COLO668 (cell line): Measurements from ENCODE around the gene ZMYND11.
A peak's percentile ranks its signal among the peaks of the same experiment; 100 is the strongest.
"Not testable (repeated sequence)": the region's sequence is repeated elsewhere in the genome, so short reads cannot be mapped to it uniquely, and the experiment has no call there.

Source experiments
- DNase-seq: peaks from one replicate; lab custom pipeline; 2025; ENCODE audit not compliant: unreplicated experiment; lab: John Stamatoyannopoulos, UW

The ZMYND11 gene

GRCh38 chr10:132946-133898 lies 2.0 kb upstream of the ZMYND11 start:
- DNase-seq: no peak

- peak; percentile 58 for DNase-seq
These were observed 766 bp upstream of the ZMYND11 start for GRCh38 chr10:134247-135131.

DNA sequence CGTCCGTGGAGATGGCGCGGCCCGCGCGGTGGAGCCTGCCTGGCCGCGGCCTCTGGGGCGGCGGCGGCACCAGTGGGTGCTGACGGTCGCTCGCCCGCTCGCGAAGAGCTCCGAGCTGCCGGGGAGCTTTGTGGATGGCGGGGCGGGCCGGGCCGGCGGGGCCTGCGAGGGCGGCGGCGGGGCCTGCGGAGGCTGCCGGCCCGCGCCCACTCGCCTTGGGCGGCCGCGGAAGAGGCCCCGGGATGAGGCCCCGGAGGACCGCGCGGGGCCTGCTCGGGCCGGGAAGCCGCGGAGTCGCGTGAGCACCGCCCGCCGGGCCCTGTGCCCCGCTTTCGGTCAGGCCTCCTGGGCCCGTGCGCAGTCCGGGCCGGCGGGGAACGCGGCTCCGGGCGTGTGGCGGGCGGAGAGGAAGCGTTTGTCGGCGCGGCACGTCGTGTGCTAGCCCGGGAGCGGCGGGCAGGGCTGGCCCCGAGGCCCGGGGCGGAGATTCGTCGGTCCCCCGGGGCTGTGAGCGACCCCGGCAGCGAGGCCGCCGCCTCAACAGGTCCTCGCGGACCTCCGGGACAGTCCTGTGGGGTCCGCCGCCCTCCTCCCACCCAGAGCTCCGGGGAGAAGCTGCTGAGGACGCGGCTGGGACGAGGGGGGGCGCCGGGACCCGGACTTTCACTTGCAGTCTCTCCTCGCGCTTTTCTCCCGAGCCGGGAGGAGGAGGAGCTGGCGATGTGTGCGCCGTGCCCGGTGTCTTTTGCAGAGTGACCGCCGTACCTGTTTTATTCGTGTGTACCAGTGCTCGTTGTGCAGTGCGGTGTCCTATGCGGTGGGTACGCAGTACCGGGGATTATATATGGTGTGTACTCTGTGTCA lies 578 bp downstream of the ZMYND11 start:
- peak; percentile 63 for DNase-seq

DNA sequence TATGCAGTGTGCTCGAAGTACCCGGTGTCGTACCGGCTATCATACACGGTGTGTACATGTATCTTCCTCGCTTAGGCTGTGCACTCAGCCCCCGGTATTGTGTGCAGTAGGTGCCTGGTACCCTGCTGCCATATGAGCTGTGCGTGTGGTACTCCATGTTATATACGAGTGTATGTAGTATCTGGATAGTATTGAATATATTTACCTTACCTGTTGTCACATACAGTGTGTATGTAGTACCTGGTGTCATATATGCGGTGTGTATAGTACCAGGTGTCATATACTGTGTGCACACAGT lies 1.2 kb downstream of the ZMYND11 start:
- no peak for DNase-seq

GRCh38 chr10:137031-137430 lies 1.8 kb downstream of the ZMYND11 start:
- peak; percentile 31 for DNase-seq

DNA sequence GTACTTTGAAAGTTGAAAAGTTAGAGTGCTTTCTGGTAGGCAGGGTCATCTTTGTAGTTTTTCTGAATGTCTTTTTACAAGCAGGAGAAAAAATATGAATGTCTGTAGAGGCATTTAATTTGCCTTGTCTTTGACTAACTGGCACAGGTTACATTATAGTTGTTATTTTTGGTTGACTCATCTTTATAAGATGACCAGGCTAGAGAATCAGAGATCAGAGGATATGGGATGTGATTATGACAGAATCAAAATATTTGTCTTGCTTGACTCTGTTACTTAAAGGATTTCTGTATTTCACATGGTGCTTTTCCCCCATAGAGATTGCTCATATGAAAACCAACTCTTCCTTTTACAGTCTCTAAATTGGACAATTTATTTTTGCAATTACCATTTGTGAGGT lies 2.4 kb downstream of the ZMYND11 start:
- DNase-seq: no peak

- no peak for DNase-seq
These were observed 7.1 kb downstream of the ZMYND11 start for GRCh38 chr10:142371-142770.

DNA sequence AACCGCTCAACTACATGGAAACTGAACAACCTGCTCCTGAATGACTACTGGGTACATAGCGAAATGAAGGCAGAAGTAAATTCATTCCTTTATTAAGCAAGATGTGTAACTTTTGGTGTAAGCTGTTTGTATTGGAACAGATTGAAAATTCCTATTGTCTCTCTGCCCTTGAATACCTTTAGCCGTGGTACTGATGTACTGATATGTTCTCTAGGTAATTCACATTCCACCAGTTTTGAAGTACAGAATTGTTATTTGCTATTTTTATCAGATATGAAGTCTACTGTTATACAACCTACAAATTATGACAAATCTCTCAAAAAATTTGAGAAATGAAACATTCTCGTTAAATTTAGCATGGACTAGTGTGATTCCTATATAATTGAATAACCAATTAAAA lies 17.7 kb downstream of the ZMYND11 start:
- no peak for DNase-seq

DNA sequence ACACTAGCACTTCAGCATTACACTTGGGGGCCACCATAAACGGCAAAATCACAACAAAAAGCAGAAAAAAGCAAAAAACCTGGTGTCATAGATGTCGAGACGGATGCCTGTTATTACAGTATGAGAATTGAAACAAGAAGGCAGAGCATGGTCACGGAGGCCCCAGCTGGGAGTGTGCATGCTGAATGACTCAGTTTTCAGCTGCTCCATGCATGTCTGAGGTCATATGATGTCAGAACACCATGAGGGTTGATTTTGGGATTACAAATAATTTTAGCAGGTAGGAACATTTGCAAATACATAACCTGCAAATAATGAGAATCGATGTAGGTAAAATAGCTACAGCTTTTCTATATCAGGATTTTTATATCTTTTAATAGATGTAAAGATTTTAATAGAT lies 19.1 kb downstream of the ZMYND11 start:
- DNase-seq: no peak

DNA sequence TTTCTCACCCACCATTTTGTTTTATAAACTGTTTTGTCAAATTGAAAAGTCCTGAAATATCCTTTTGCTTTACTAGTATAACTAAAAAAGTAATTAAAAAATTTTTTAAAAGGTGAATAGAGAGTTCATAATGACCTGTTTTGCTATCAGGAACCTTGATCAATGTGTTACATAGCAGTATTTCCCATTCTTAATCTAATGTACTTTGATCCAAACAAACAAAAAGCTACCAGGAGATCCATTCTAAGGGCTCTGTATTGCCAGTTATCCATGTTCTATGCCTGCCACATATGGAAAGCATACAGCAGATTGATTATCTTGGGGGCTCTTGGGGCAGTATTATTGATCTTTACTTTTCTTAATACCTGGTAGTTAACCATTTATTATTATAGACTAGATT lies 32.1 kb downstream of the ZMYND11 start:
- DNase-seq: no peak

DNA sequence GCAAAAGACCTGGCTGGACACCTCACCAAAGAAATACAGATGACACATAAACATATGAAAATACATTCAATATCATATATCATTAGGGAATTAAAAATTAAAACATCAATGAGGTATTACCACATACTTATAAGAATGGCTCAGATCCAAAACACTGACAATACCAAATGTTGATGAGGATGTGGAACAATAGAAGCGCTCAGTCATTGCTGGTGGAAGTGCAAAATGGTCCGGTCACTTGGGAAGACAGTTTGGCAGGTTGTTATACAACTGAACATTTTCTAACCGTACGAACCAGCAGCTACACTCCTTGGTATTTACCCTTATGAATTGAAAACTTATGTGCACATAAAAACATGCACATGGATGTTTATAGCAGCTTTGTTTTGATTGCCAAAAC lies 38.5 kb downstream of the ZMYND11 start:
- DNase-seq: no peak

DNA sequence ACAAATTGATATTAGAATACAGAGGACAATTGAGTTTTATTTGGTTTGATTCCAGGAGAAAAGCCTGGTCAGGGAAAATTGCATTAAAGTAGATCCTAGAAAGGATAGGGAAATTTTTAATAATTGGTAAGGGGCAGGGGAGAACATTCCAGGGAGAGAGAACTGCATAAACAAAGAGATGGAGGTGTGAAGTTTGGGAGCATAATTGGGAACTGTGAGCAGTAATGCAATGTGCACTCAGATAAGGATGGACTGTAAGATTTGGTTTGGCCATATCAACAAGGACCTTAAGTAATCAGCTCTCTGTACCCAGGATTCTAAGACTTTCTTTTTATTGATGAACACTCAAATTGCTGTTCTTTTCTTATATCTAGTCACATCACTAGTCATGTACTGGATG lies 41.4 kb downstream of the ZMYND11 start:
- no peak for DNase-seq

DNA sequence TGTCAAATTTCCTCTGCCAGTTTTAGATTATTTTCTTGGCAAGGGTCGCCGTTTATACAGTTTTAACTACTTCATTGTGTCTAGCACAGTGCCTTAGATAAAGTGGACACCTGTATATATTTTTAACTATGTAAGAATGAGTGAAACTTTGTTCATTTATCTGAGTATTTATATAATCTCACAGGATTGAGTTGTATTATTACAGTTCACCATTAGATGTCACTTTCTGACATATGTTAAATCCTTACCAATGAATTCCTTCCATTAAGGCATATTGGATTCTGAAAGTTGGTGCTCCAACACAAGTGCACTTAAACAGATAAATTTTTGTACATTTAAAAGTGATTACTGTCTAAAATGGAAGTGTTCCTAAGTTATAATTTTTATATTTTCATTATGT lies 43.0 kb downstream of the ZMYND11 start:
- DNase-seq: no peak

DNA sequence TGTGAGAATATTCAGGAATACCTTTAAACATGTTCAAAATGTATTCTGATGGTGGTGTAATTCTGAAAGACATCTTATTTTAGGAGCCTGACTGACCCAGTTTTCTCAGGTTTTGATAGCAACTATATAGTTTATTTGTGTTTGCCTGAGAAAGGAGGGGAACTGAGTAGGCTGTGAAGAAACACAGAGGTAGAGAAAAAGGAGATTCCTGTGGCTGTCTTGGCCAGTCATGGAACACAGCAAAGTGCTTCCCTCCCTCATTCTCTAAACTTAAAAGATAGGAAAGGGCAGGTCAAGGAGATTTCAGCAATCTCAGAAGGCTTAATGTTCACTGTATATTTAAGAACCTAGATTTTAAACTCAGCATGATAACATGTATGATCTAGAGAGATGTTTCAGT lies 43.5 kb downstream of the ZMYND11 start:
- no peak for DNase-seq

DNA sequence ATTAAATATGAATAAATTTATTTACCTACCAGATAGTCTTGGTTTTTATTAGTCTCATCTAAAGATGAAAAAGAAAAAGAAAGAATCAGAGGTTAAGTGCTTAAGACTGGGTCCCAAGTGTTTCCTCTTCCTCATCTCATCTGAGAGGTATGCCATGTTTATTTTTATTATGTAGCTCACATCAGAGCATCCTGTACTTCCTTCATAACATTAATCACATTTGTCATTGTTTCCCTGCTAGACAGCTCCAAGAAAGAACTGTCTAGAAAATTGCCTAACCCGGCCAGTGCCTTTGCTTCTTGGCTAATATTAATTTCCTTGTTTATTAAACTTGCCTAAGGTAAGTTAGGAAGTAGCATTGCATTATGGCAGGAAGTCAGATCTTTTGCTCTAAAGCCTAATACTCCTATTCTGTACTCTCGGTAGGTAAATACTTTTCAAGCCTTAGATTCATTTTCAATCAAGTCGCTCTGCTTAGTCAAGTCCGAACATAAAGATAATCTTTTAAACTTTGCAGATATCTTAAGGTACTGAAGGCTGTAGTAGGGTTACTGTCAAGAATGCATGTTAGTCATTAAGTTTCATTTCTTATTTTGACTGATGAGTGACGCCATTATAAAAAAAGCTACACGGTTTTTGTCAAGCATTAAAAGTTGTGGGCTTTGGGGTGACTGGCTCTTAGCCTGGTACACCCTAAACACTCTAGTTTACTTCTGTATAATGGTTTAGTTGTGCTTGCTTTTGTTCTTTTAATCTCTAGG lies 47.4 kb downstream of the ZMYND11 start:
- no peak for DNase-seq

GRCh38 chr10:184174-184573 lies 48.9 kb downstream of the ZMYND11 start:
- no peak for DNase-seq

DNA sequence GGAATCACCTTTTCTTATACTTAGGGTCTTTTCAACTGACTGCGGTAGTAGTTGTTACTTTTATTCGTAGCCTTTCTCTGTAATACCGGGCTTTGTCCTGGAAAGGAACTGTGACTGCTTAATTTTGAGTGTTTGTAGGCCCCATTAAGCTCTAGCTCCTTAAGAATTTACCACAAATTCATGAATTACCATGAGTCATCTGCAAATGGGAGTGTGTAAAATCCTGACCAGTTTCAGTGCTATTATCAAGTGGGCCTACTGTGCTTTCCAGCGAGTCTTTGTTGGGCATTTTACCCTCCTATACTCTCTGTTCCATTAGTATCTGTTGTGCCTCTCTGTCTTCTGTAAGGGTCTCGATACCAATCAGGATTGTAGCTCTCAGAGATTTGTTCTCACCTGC lies 49.7 kb downstream of the ZMYND11 start:
- no peak for DNase-seq

GRCh38 chr10:185571-185970 lies 50.3 kb downstream of the ZMYND11 start:
- not testable (repeated sequence) for DNase-seq

DNA sequence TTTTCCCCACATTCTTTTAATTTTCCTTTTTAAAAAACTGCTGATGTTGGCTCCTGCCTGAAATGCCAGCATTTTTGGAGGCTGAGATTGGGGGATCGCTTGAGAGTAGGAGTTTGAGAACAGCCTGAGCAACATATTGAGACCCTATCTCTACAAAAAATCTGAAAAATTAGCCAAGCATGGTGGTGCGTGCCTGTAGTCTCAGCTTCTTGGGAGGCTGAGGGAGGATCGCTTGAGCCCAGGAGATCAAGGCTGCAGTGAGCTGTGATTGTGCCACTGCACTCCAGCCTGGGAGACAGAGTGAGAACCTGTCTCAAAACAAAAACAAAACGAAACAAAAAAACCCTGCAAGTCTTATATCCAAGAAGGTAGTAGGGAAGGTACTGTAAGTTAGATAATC lies 51.7 kb downstream of the ZMYND11 start:
- DNase-seq: no peak

- no peak for DNase-seq
These were observed 53.3 kb downstream of the ZMYND11 start for GRCh38 chr10:188546-188945.

GRCh38 chr10:190216-190615 lies 55.0 kb downstream of the ZMYND11 start:
- no peak for DNase-seq
